Fibroblast of the aortic adventitia (primary cell): Measurements from ENCODE around the gene RARS2. TPM values are rescaled to one million over a fixed set of nuclear protein-coding genes. Genes with fewer than 3 reads are reported as not detected.

Experiments used
- DNase-seq: peaks from one replicate; pipeline ENCODE4 v3.0.0-alpha.2; 2010; ENCODE audit warnings: low read depth
- H3K4me3 ChIP-seq: 2 replicates; pipeline ENCODE4 v1.5.1; 2011; ENCODE audit warnings: low read depth, mild to moderate bottlenecking, control low read depth, low read length, moderate library complexity
- CTCF ChIP-seq: IDR thresholded peaks from 2 replicates; pipeline ENCODE4 v1.5.1; 2011; ENCODE audit warnings: mild to moderate bottlenecking, low read length, control low read depth, inconsistent platforms; ENCODE audit not compliant: insufficient read depth
- total RNA-seq: library from RNA; depleted of rRNA; stranded (reverse); fragments of >200 nt; gene quantifications from 2 replicates; pipeline ENCODE4 v1.2.3, GENCODE V29; 2012; ENCODE audit warnings: low replicate concordance

Gene RARS2, protein sequence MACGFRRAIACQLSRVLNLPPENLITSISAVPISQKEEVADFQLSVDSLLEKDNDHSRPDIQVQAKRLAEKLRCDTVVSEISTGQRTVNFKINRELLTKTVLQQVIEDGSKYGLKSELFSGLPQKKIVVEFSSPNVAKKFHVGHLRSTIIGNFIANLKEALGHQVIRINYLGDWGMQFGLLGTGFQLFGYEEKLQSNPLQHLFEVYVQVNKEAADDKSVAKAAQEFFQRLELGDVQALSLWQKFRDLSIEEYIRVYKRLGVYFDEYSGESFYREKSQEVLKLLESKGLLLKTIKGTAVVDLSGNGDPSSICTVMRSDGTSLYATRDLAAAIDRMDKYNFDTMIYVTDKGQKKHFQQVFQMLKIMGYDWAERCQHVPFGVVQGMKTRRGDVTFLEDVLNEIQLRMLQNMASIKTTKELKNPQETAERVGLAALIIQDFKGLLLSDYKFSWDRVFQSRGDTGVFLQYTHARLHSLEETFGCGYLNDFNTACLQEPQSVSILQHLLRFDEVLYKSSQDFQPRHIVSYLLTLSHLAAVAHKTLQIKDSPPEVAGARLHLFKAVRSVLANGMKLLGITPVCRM
- total RNA-seq = 41.7 and 55.0 TPM in 2 replicates

- no peak for TF ChIP-seq CTCF
- peak within 1 kb of the TSS; percentile 99 for H3K4me3 ChIP-seq
- DNase-seq = peak; percentile 90
Observed at GRCh38 chr6:87589693-87590416, at the start of gene RARS2, which contains the start of gene ORC3. Gene RARS2 (minus strand): TSS chr6:87589987. CDS start chr6:87589957, 30 bp downstream. Gene ORC3 (plus strand): TSS chr6:87590135. CDS start chr6:87590169, 34 bp downstream.

GRCh38 chr6:87639373-87639772 lies 49.6 kb upstream of the RARS2 start:
- TF ChIP-seq CTCF = no peak
- H3K4me3 ChIP-seq = no peak overlapping the region
- DNase-seq = no peak

DNA sequence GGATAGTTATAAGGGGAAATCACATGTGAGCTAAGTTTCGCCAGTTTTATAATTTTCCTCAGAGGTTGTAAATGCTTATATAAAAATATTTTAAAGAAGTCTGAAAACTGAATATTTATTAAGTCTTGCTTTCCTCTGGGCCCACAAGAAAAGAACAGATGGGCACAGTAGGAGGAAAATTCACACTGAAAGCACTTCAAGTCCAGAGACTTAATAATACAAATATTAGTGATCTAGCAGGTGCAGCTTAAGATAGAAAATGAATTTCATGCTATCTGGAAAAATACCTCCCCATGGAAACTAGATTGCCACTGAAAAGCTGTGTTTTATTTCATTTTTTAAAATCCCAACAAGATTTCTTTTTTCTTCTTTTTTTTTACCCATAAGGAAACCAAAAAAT lies 47.3 kb upstream of the RARS2 start:
- no peak overlapping the region for H3K4me3 ChIP-seq
- no peak for TF ChIP-seq CTCF
- DNase-seq = no peak

DNA sequence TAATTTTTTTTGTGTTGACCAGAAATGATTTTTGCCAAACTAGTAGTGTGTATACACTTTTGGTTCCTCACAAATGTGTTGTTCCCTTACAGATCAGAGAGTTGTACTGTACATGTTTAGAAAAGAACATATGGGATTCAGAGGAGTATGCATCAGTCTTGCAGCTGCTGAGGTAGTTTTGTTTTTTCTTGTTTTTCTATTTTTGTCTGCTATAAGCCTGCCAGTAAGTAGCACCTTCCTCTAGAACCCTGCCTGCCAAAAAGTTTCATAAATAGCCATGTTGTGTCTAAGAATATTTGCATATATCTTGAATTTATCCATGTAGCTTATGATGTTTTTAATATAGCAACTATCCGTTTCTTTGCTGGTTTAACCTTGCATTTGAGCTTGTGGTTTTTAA lies 46.5 kb upstream of the RARS2 start:
- H3K4me3 ChIP-seq = no peak overlapping the region
- TF ChIP-seq CTCF = no peak
- no peak for DNase-seq

GRCh38 chr6:87633851-87634250 lies 44.1 kb upstream of the RARS2 start:
- H3K4me3 ChIP-seq = no peak overlapping the region
- no peak for TF ChIP-seq CTCF
- no peak for DNase-seq

GRCh38 chr6:87630746-87631145 lies 41.0 kb upstream of the RARS2 start:
- no peak overlapping the region for H3K4me3 ChIP-seq
- TF ChIP-seq CTCF = no peak
- DNase-seq = no peak
